NT2/D1 (cell line): ENCODE measurements around the gene DDX43.

Experiments used
- DNase-seq: peaks from one replicate; pipeline ENCODE4 v3.0.0-alpha.2; 2011; ENCODE audit warnings: low read depth, low spot score
- H3K27me3 ChIP-seq: 2 replicates; pipeline ENCODE4 v1.6.0; 2011; ENCODE audit warnings: mild to moderate bottlenecking; ENCODE audit not compliant: insufficient read length, insufficient read depth
- H3K36me3 ChIP-seq: 2 replicates; pipeline ENCODE4 v1.6.1; 2011; ENCODE audit warnings: mild to moderate bottlenecking, low read length, mixed read lengths; ENCODE audit not compliant: insufficient read depth, insufficient read length
- H3K4me1 ChIP-seq: 2 replicates; pipeline ENCODE4 v1.5.1; 2011; ENCODE audit not compliant: insufficient read depth, insufficient read length
- H3K4me3 ChIP-seq: 2 replicates; pipeline ENCODE4 v1.5.1; 2011; ENCODE audit warnings: low read depth; ENCODE audit not compliant: insufficient read length
- H3K9ac ChIP-seq: 2 replicates; pipeline ENCODE4 v1.6.0; 2011; ENCODE audit warnings: low read depth; ENCODE audit not compliant: insufficient read length
- H3K9me3 ChIP-seq: 2 replicates; pipeline ENCODE4 v1.5.1; 2011; ENCODE audit warnings: mild to moderate bottlenecking, low read length; ENCODE audit not compliant: insufficient read depth
- SUZ12 ChIP-seq: IDR thresholded peaks from 2 replicates; pipeline ENCODE4 v1.6.1; 2011; ENCODE audit not compliant: insufficient read length, insufficient read depth; ENCODE audit errors: extremely low read depth
- YY1 ChIP-seq: IDR thresholded peaks from 2 replicates; pipeline ENCODE4 v1.6.1; 2011; ENCODE audit not compliant: insufficient read length, insufficient read depth
- ZNF274 ChIP-seq: IDR thresholded peaks from 2 replicates; pipeline ENCODE4 v1.6.1; 2011; ENCODE audit warnings: mild to moderate bottlenecking, low read depth, low read length

Gene DDX43

DNA sequence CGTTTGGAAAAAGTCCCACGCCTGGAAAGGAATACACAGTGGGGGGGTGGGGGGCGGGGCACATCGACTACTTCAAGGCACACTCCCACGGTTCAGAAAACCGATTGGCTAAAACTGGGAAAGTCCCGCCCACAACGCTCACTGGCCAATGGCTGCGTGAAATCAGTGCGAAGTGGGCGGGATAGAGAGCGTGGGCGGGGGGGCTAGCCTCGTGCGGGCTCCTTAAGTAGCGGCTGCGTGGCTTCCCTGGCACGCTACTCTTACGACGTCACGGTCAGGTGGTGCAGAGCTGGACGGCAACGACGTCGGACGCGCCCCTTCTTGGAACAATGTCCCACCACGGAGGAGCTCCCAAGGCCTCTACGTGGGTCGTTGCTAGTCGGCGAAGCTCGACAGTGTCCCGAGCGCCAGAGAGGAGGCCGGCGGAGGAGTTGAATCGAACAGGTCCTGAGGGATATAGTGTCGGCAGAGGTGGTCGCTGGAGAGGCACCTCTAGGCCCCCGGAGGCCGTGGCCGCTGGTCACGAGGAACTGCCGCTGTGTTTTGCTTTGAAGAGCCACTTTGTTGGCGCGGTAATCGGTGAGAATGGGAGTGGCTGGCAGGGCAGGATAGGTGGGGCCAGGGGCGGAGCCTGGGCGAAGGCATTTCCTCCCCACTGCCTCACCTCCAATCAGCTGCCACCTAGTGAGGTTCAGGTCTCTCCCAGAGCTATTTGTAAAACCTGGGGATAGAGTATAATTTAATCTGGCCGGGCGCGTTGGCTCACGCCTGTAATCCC lies at the start of gene DDX43:
Gene DDX43, plus strand, starts transcription at position 252 of the 778 bp plus-strand sequence. Its CDS starts 78 bp downstream, at position 330.
- H3K4me3 ChIP-seq, result no peak within 1 kb of the TSS
- DNase-seq, result no peak
- no peaks in the 10 kb centered on the region for H3K4me1 ChIP-seq
- no peak for TF ChIP-seq YY1
- TF ChIP-seq SUZ12, result no peak
- no peak for TF ChIP-seq ZNF274
- no peaks in the 10 kb centered on the region for H3K36me3 ChIP-seq
- no peaks in the 10 kb centered on the region for H3K27me3 ChIP-seq
- H3K9ac ChIP-seq, result no peak within 1 kb of the TSS
- peaks cover 6% of the 10 kb centered on the region; the same call in 1 of the 2 replicates for H3K9me3 ChIP-seq

DNA sequence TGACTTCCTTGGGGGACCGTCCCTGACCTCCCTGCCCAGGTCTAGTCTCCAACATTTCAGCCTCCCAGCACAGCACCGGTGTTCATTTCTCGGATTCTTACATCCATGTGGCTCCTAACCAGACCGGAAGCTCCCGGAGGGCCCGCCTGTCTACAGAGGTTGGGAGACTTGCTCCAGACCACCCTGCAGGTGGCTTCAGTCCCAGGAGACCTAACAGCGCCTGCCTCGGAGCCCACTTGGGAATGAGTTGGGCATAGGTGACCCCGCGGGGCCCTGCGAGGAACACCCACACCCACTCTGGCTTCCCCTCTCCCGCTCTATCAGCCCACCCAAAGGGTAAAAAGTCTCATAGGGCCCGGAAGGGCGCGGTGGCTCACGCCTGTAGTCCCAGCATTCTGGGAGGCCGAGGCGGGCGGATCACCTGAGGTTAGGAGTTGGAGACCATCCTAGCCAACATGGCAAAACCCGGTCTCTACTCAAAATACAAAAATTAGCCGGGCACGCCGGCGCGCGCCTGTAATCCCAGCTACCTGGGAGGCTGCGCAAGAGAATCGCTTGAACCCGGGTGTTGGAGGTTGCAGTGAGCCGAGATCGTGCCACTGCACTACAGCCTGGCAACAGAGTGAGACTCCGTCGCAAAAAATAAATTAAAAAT lies 46.0 kb upstream of the DDX43 start:
- DNase-seq, result no peak
- Histone ChIP-seq H3K4me3 (no peak overlapping the region), H3K9ac (no peak overlapping the region), H3K27me3 (peaks cover 88% of the 10 kb centered on the region), H3K9me3 (peaks cover 11% of the 10 kb centered on the region; the same call in 1 of the 2 replicates), H3K36me3 (no peaks in the 10 kb centered on the region), H3K4me1 (peaks cover 4% of the 10 kb centered on the region)
- TF ChIP-seq ZNF274 (no peak), SUZ12 (no peak), YY1 (no peak)

DNA sequence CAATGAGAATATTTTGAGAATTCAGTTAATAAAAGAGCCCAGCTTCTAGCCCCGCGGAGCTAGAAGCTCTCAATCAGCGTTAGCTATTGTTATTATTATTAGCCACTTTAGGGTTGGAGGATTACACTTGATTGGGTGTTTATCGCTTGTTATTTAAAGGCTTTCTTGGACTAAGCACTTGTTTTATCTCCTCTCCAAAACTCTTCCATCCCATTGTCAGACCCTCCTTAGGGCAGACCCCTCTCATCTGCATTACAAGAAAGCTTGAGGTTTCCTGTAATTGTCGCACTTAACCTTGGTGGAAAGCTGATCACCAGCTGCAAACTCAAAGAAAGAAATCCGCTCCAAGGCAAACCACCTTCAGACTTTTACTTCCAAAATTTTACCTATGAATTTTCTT lies 45.3 kb upstream of the DDX43 start:
- no peak overlapping the region for H3K9ac ChIP-seq
- peaks cover 11% of the 10 kb centered on the region; the same call in 1 of the 2 replicates for H3K9me3 ChIP-seq

DNA sequence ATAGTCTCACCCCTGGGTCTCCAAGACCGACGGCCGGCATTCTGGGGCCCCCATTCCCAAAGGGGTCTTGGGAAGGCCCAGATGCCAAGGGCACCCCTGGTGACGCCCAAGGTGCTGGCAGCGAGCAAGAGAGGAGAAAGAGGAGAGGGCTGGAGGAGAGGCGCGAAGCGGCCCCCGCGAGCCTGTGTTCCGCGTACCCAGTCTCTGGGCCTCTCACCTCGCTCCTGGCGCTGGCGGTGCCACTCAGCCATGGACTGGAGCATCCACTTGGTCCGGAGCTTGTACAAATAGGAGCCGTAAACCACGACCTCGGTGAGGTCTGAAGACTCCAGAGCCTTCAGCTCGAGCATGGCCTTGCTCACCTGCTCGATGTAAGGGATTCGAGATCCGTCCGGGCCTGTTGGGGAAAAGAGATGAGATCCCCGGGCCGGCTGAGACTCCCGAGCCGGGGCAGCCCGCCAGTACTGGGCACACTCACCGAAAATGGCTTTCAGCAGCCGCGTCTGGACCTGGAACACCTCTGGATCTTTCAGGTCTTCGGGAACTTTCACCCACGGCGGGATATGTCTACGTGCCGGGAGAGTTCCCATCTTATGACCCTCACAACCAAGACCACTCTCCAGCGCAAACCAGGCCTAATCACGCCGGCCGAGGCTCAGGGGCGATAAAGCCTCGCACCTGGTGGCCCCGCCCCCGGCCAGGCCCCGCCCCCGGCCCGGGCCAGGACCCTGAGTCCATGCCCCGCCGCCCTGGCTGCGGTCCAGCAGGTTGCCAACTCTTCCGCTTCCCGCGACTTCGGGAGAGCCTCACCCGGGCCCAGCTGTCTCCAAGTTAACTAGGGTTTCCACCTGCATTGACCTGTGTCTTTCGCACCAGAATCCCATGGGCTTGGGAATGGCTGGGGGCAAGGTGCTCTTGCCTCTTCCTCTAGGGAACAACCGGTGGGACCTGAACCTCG lies 40.7 kb upstream of the DDX43 start, which contains the start of gene DPPA5:
Gene DPPA5, minus strand, starts transcription at position 641 of the 958 bp plus-strand sequence. Its CDS starts 51 bp downstream, at position 590.
- Histone ChIP-seq H3K27me3 (peaks cover 63% of the 10 kb centered on the region), H3K36me3 (no peaks in the 10 kb centered on the region), H3K4me3 (no peak within 1 kb of the TSS), H3K9ac (no peak within 1 kb of the TSS), H3K9me3 (no peaks in the 10 kb centered on the region; the same call in 1 of the 2 replicates), H3K4me1 (peaks cover 1% of the 10 kb centered on the region)
- DNase-seq, result no peak
- TF ChIP-seq YY1 (no peak), ZNF274 (no peak), SUZ12 (no peak)

More for the DNA sequence above, 45.3 kb upstream of the DDX43 start:
- peaks cover 4% of the 10 kb centered on the region for H3K4me1 ChIP-seq
- TF ChIP-seq YY1 (no peak), SUZ12 (no peak), ZNF274 (no peak)
- H3K27me3 ChIP-seq, result peaks cover 88% of the 10 kb centered on the region
- DNase-seq, result peak; percentile 85
- H3K36me3 ChIP-seq, result no peaks in the 10 kb centered on the region
- H3K4me3 ChIP-seq, result no peak overlapping the region

DNA sequence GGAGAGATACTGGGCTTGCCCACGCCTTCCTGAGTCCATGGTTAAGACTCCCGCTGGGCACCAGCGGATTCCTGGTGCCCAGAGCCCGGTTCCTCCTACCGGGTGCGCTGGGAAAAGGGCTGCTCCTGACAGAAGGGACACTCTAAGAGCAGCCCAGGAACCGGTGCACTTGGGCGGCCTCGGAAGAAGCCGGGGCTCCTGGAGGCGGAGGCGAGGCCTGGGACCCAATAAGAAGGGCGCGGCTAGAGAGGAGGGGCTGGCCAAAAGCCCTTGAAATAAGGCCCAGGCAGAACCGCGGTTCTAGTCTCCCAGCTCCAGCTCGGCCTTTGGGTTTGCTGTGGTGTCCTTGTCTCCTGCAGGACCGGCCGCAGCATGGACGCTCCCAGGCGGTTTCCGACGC lies 32.3 kb upstream of the DDX43 start, which contains the start of gene KHDC3L:
Gene KHDC3L, plus strand, starts transcription at position 301 of the 400 bp plus-strand sequence. Its CDS starts 72 bp downstream, at position 373.
- TF ChIP-seq SUZ12 (no peak), ZNF274 (no peak), YY1 (no peak)
- peaks cover 12% of the 10 kb centered on the region for H3K27me3 ChIP-seq

DNA sequence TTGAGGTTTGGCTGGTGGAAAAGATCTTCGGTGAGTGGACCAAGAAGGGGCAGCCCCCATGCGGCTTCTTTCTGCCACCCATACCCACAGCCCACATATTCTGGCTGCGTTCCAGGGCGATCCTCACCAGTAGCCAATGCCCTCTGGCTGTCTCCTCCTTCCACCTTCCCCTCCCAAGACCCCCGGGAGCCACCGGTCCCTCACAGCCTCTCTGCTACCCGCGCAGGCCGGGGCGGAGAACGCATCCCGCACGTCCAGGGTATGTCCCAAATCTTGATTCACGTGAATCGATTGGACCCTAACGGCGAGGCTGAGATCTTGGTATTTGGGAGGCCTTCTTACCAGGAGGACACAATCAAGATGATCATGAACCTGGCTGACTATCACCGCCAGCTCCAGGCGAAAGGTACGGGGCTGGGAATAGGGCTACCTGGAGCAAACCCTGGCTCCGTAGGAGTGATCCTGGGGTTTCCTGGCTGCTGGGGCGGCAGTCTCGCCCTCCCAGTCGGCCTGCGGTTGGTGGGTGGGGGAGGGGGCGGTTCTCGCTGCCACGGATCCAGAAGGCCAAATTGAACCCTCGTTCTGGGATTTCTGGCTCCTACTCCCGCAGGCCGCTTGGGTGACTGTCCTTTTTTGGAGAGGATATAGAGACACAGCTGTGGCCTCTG lies 31.6 kb upstream of the DDX43 start:
- no peaks in the 10 kb centered on the region for H3K36me3 ChIP-seq
- no peak overlapping the region for H3K4me3 ChIP-seq
- peaks cover 11% of the 10 kb centered on the region; the same call in 1 of the 2 replicates for H3K9me3 ChIP-seq
- peaks cover 12% of the 10 kb centered on the region for H3K27me3 ChIP-seq
- no peak for DNase-seq
- TF ChIP-seq ZNF274, result no peak
- TF ChIP-seq SUZ12, result no peak
- no peak for TF ChIP-seq YY1
- H3K9ac ChIP-seq, result no peak overlapping the region
- no peaks in the 10 kb centered on the region for H3K4me1 ChIP-seq

More for the DNA sequence above, 32.3 kb upstream of the DDX43 start, which contains the start of gene KHDC3L:
- Histone ChIP-seq H3K9me3 (peaks cover 11% of the 10 kb centered on the region; the same call in 1 of the 2 replicates), H3K36me3 (no peaks in the 10 kb centered on the region), H3K4me3 (no peak within 1 kb of the TSS), H3K9ac (no peak within 1 kb of the TSS), H3K4me1 (no peaks in the 10 kb centered on the region)
- DNase-seq, result no peak
